Endodermal cell (in vitro differentiated cells): ENCODE data around the gene KCNQ4. TPM values are rescaled to one million over a fixed set of nuclear protein-coding genes. Genes with fewer than 3 reads are reported as not detected.

Experiments used
- DNase-seq: peaks from one replicate; pipeline ENCODE4 v3.0.0-alpha.2; 2017
- H3K27ac ChIP-seq: 2 replicates; pipeline ENCODE4 v1.5.1; 2013; ENCODE audit warnings: mild to moderate bottlenecking, low read depth, low read length, moderate library complexity
- H3K27me3 ChIP-seq: 2 replicates; pipeline ENCODE4 v1.6.1; 2013; ENCODE audit warnings: mild to moderate bottlenecking, low read length, moderate library complexity; ENCODE audit not compliant: insufficient read depth, control insufficient read depth, poor library complexity, severe bottlenecking
- H3K36me3 ChIP-seq: 2 replicates; pipeline ENCODE4 v1.7.0; 2013; ENCODE audit warnings: mild to moderate bottlenecking, low read length, moderate library complexity; ENCODE audit not compliant: control insufficient read depth, insufficient read depth
- H3K4me1 ChIP-seq: one replicate; pipeline ENCODE4 v1.7.0; 2013; ENCODE audit warnings: low read length; ENCODE audit not compliant: control insufficient read depth, insufficient read depth
- H3K4me3 ChIP-seq: 2 replicates; pipeline ENCODE4 v1.5.1; 2013; ENCODE audit warnings: mild to moderate bottlenecking, low read length, moderate library complexity
- H3K9ac ChIP-seq: 2 replicates; pipeline ENCODE4 v1.6.1; 2013; ENCODE audit warnings: mild to moderate bottlenecking, low read length, moderate library complexity; ENCODE audit not compliant: poor library complexity, severe bottlenecking; ENCODE audit errors: extremely low read depth
- H3K9me3 ChIP-seq: 2 replicates; pipeline ENCODE4 v1.6.1; 2013; ENCODE audit warnings: mild to moderate bottlenecking, low read length, moderate library complexity; ENCODE audit not compliant: control insufficient read depth
- H3K27ac Mint-ChIP-seq: 2 replicates; pipeline ENCODE4 v1.8.0; 2020; ENCODE audit warnings: mixed read lengths
- H3K27me3 Mint-ChIP-seq: 2 replicates; pipeline ENCODE4 v1.8.0; 2021; ENCODE audit warnings: mild to moderate bottlenecking, mixed read lengths; ENCODE audit not compliant: insufficient read depth
- H3K36me3 Mint-ChIP-seq: 2 replicates; pipeline ENCODE4 v1.8.0; 2020; ENCODE audit warnings: low read depth, mixed read lengths
- H3K4me1 Mint-ChIP-seq: 2 replicates; pipeline ENCODE4 v1.8.0; 2020; ENCODE audit warnings: mixed read lengths
- H3K4me3 Mint-ChIP-seq: 2 replicates; pipeline ENCODE4 v1.8.0; 2020; ENCODE audit warnings: mild to moderate bottlenecking, moderate library complexity, mixed read lengths
- H3K9me3 Mint-ChIP-seq: 2 replicates; pipeline ENCODE4 v1.8.0; 2020; ENCODE audit warnings: mild to moderate bottlenecking, mixed read lengths
- WGBS, 2 experiments: methylation state at CpG; one replicate each; pipeline versions ENCODE4 v1.1.5 to v1.1.7; 2013; ENCODE audit warnings: missing lambda C conversion rate in 2 of 2, mixed read lengths in 1 of 2; ENCODE audit not compliant: insufficient coverage in 1 of 2, insufficient read length in 1 of 2; 5-methylcytosine and 5-hydroxymethylcytosine counted together
- total RNA-seq, 2 donors: library from RNA; stranded (reverse); fragmentation: NEBNext Ultra II Directional in 1 of 2; extraction: Animal tissue kit (Norgen Biotek cat#: 25700) in 1 of 2; gene quantifications; 2 replicates in 1 of 2; 3 replicates in 1 of 2; pipeline ENCODE4 v1.2.1, GENCODE V29; 2021
- TF ChIP-seq, protein P1 (sequence below): fragments of 200-600 bp; sonication (generic); conservative IDR thresholded peaks from 2 replicates; pipeline ENCODE4 v1.5.0; 2021; ENCODE audit warnings: antibody characterized with exemption, mild to moderate bottlenecking

The KCNQ4 gene
- total RNA-seq, 2 donors from 2014 or later, result 0.22 to 0.88 TPM

DNA sequence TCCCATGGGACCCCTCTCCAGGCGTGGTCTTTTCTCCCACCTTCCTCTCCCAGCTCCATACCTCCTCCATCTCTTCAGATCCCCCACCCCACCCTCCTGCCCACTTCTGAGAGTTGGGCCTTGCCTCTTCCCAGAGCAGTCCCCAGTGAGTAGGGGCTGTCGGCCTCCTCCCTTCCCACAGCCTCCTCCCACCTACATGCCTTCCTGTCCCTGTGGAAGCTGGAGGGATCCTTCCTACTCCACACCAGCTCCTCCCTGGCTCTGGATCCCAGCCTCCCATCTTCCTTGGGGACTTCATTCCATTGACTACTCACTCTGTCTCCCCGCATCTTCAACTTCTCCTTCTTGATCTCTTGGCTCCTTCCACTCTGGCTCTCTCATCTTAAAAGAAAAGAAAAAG is 24.9 kb downstream of the KCNQ4 start:
- Histone ChIP-seq H3K36me3 (no peaks in the 10 kb centered on the region), H3K4me1 (no peaks in the 10 kb centered on the region), H3K4me3 (no peak overlapping the region), H3K9ac (no peak overlapping the region), H3K27me3 (no peaks in the 10 kb centered on the region), H3K9me3 (no peaks in the 10 kb centered on the region), H3K27ac (no peak overlapping the region)
- Mint-ChIP-seq H3K27me3 (peaks cover 13% of the 10 kb centered on the region), H3K27ac (no peak overlapping the region), H3K36me3 (no peaks in the 10 kb centered on the region), H3K9me3 (no peaks in the 10 kb centered on the region), H3K4me3 (no peak overlapping the region), H3K4me1 (peaks cover 4% of the 10 kb centered on the region)
- DNase-seq, result no peak
- TF ChIP-seq, protein P1, sequence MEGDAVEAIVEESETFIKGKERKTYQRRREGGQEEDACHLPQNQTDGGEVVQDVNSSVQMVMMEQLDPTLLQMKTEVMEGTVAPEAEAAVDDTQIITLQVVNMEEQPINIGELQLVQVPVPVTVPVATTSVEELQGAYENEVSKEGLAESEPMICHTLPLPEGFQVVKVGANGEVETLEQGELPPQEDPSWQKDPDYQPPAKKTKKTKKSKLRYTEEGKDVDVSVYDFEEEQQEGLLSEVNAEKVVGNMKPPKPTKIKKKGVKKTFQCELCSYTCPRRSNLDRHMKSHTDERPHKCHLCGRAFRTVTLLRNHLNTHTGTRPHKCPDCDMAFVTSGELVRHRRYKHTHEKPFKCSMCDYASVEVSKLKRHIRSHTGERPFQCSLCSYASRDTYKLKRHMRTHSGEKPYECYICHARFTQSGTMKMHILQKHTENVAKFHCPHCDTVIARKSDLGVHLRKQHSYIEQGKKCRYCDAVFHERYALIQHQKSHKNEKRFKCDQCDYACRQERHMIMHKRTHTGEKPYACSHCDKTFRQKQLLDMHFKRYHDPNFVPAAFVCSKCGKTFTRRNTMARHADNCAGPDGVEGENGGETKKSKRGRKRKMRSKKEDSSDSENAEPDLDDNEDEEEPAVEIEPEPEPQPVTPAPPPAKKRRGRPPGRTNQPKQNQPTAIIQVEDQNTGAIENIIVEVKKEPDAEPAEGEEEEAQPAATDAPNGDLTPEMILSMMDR, result no peak
- WGBS, 2 experiments, result 85 to 100% methylated on average over 1 to 3 of the region's 3 CpGs

- Mint-ChIP-seq H3K27me3 (peaks cover 13% of the 10 kb centered on the region), H3K4me1 (peaks cover 4% of the 10 kb centered on the region), H3K9me3 (no peaks in the 10 kb centered on the region), H3K27ac (no peak overlapping the region), H3K4me3 (no peak overlapping the region), H3K36me3 (no peaks in the 10 kb centered on the region)
- DNase-seq, result no peak
- Histone ChIP-seq H3K27me3 (no peaks in the 10 kb centered on the region), H3K4me3 (no peak overlapping the region), H3K36me3 (no peaks in the 10 kb centered on the region), H3K27ac (no peak overlapping the region), H3K4me1 (no peaks in the 10 kb centered on the region), H3K9me3 (no peaks in the 10 kb centered on the region), H3K9ac (no peak overlapping the region)
- 90 to 91% methylated on average over 6 of the region's 6 CpGs for WGBS, 2 experiments
- TF ChIP-seq, protein P1, result no peak
These were observed 25.3 kb downstream of the KCNQ4 start for GRCh38 chr1:40808909-40809308.

- H3K27me3 Mint-ChIP-seq, result peaks cover 22% of the 10 kb centered on the region
- H3K9me3 Mint-ChIP-seq, result no peaks in the 10 kb centered on the region
- no peak overlapping the region for H3K27ac Mint-ChIP-seq
- no peaks in the 10 kb centered on the region for H3K4me1 ChIP-seq
- no peak overlapping the region for H3K27ac ChIP-seq
- H3K9ac ChIP-seq, result no peak overlapping the region
- WGBS, 2 experiments, result 90 to 100% methylated on average over 1 to 5 of the region's 5 CpGs
- no peaks in the 10 kb centered on the region for H3K36me3 Mint-ChIP-seq
- no peaks in the 10 kb centered on the region for H3K4me1 Mint-ChIP-seq
- TF ChIP-seq, protein P1, result no peak
- H3K27me3 ChIP-seq, result peaks cover 4% of the 10 kb centered on the region
- no peak for DNase-seq
- H3K9me3 ChIP-seq, result no peaks in the 10 kb centered on the region
- H3K4me3 Mint-ChIP-seq, result no peak overlapping the region
- no peak overlapping the region for H3K4me3 ChIP-seq
- H3K36me3 ChIP-seq, result no peaks in the 10 kb centered on the region
These were observed 27.3 kb downstream of the KCNQ4 start for GRCh38 chr1:40810927-40811326.
